ENCODE results near the gene NRG3.
"Not testable (repeated sequence)": the region's sequence is repeated elsewhere in the genome, so short reads cannot be mapped to it uniquely, and the experiment has no call there.

DNA sequence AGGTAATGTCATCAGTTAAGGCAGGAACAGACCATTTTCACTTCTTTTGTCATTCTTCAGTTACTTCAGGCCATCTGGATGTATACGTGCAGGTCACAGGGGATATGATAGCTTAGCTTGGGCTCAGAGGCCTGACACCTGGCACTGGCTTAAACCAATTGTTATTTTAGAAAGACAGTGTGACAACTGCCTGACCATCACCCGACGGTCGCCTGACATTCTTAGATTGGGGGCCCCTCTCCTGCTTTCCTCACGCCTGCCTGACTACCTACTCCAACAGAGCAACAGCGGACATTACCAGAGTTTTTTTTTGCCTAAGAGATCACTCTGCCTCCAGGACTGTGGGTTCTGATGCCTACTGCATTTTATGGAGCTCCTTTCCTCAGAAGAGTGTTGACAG is 803.5 kb downstream of the NRG3 start:
- TF ChIP-seq EZH2 (IDR thresholded peaks at IDR 0.05); POLR2AphosphoS5 (IDR thresholded peaks at IDR 0.05; ENCODE audit: borderline replicate concordance, low read depth, low read length); FOXP2 (optimal IDR thresholded peaks at IDR 0.05; ENCODE audit: control extremely low read depth, extremely low read length, insufficient read depth): not testable (repeated sequence)

Measured in SK-N-MC (cell line).